Fibroblast of lung (primary cell): ENCODE results near the gene SERTAD3.

Experiments used
- CTCF ChIP-seq, 2 donors: IDR thresholded peaks in 1 of 2; conservative IDR thresholded peaks in 1 of 2; 1 replicate in 1 of 2; 2 replicates in 1 of 2; pipeline ENCODE4 v1.5.1; 2011 to 2012; ENCODE audit warnings: low read length in 2 of 2, control low read depth in 1 of 2, inconsistent platforms in 1 of 2, low read depth in 1 of 2, mild to moderate bottlenecking in 1 of 2
- EZH2 ChIP-seq: IDR thresholded peaks from 2 replicates; pipeline ENCODE4 v1.5.1; 2012; ENCODE audit warnings: low read length, control low read depth, mild to moderate bottlenecking; ENCODE audit errors: missing control alignments

GRCh38 chr19:40407714-40408597, 36.2 kb downstream of the SERTAD3 start:
- TF ChIP-seq CTCF (conservative IDR thresholded peaks at IDR 0.05 in 1 of 2, IDR thresholded peaks at IDR 0.05 in 1 of 2; ENCODE audit: low read depth in 1 of 2, low read length in 2 of 2) (no peak), EZH2 (no peak)
